Sigmoid colon (tissue), 7 donors: ENCODE measurements around the gene LEAP2. TPM values are rescaled to one million over a fixed set of nuclear protein-coding genes. Genes with fewer than 3 reads are reported as not detected.

Source experiments
- DNase-seq: peaks from one replicate; pipeline ENCODE4 v3.0.0-alpha.2; 2019
- H3K27ac ChIP-seq, 4 donors: fragments of 200-600 bp; sonication (generic); one replicate each; pipeline ENCODE4 v1.5.1; 2016 to 2019; ENCODE audit warnings: mild to moderate bottlenecking in 1 of 4
- H3K27me3 ChIP-seq, 3 donors: fragments of 200-600 bp; sonication (generic); one replicate each; pipeline ENCODE4 v1.5.1; 2019; ENCODE audit warnings: mild to moderate bottlenecking in 1 of 3
- H3K36me3 ChIP-seq, 4 donors: fragments of 200-600 bp; sonication (generic); one replicate each; pipeline ENCODE4 v1.5.1; 2016 to 2019
- H3K4me1 ChIP-seq, 4 donors: fragments of 200-600 bp; sonication (generic); one replicate each; pipeline ENCODE4 v1.5.1; 2017 to 2019
- H3K4me3 ChIP-seq, 4 donors: fragments of 200-600 bp; sonication (generic); one replicate each; pipeline ENCODE4 v1.5.1; 2017 to 2019; ENCODE audit warnings: mild to moderate bottlenecking in 2 of 4, moderate library complexity in 1 of 4
- H3K9me3 ChIP-seq, 4 donors: fragments of 200-600 bp in 3 of 4; sonication (generic) in 3 of 4; one replicate each; pipeline versions ENCODE4 v1.5.1 to v1.6.1; 2013 to 2019
- CTCF ChIP-seq, 4 experiments: fragments of 450-650 bp in 3 of 4; fragments of 200-600 bp in 1 of 4; IDR thresholded peaks; one replicate each; pipeline ENCODE4 v1.5.1; 2016 to 2019; ENCODE audit warnings: antibody characterized with exemption in 4 of 4, mild to moderate bottlenecking in 3 of 4, moderate library complexity in 2 of 4
- EP300 ChIP-seq, 4 donors: sonication (generic); formaldehyde crosslinking; IDR thresholded peaks; one replicate each; pipeline ENCODE4 v1.6.1; 2017; ENCODE audit warnings: antibody characterized with exemption in 4 of 4
- POLR2A ChIP-seq, 2 donors: fragments of 450-650 bp; IDR thresholded peaks; one replicate each; pipeline ENCODE4 v1.6.1; 2016; ENCODE audit warnings: antibody characterized with exemption in 2 of 2, mild to moderate bottlenecking in 2 of 2, moderate library complexity in 2 of 2
- POLR2AphosphoS5 ChIP-seq, 4 donors: sonication (generic); formaldehyde crosslinking; IDR thresholded peaks; one replicate each; pipeline ENCODE4 v1.6.1; 2017; ENCODE audit warnings: antibody characterized with exemption in 4 of 4
- WGBS, 2 donors: extraction: QIAGEN DNeasy Blood & Tissue Kit; methylation state at CpG; one replicate each; pipeline ENCODE4 v1.1.7; 2013; 5-methylcytosine and 5-hydroxymethylcytosine counted together
- intact Hi-C: fragments of 100-400 bp; cut with DNase I; formaldehyde crosslinking; loops from one replicate; pipeline ENCODE4 v1.15.1; 2023
- polyA plus RNA-seq, 3 donors: library from polyadenylated mRNA; stranded (reverse); fragments of 200-250 nt; gene quantifications; one replicate each; pipeline ENCODE4 v1.2.3, GENCODE V29; 2013
- total RNA-seq, 4 donors: library from RNA; depleted of rRNA; stranded (reverse); fragments of >200 nt; gene quantifications; one replicate each; pipeline ENCODE4 v1.1.0, GENCODE V29; 2016
- donor health status: healthy with polysubstance abuse.
- donor health status: Bipolar disorder and iron deficiency.
- donor health status: healthy.

The LEAP2 gene
- total and polyA plus RNA-seq, 7 donors: 0.36 to 1.7 (median 0.99) TPM

GRCh38 chr5:132830436-132831094 lies 42.9 kb upstream of the LEAP2 start, which contains the start of gene SHROOM1:
Gene SHROOM1, minus strand, starts transcription at chr5:132830647. Its CDS starts 4,507 bp downstream, at chr5:132826140.
- TF ChIP-seq POLR2A (IDR thresholded peaks at IDR 0.05) (peak in 1 of 2 donors; percentile 26), EP300 (IDR thresholded peaks at IDR 0.05) (no peak), CTCF (IDR thresholded peaks at IDR 0.05) (no peak), POLR2AphosphoS5 (IDR thresholded peaks at IDR 0.05) (peak in 2 of 4 donors; percentile 11 to 19)
- H3K4me3 ChIP-seq: peak within 1 kb of the TSS; percentile 39 to 76 (median 60)
- no peaks in the 10 kb centered on the region for H3K36me3 ChIP-seq
- peaks cover 0 to 13% (median 10%) of the 10 kb centered on the region in 4 donors for H3K4me1 ChIP-seq
- DNase-seq: no peak
- H3K27ac ChIP-seq: peak within 1 kb of the TSS; percentile 66 to 81 (median 74)
- no peaks in the 10 kb centered on the region for H3K9me3 ChIP-seq
- 1 to 6% methylated on average over 78 of the region's 78 CpGs for WGBS, 2 donors
- intact Hi-C loops: loop anchor here (2.0 to 5.0 kb wide), 2 partner anchors 36 to 222 kb away; partner anchors contain the start of genes GDF9, HSPA4 and UQCRQ
- peaks cover 0 to 9% (median 7%) of the 10 kb centered on the region in 3 donors for H3K27me3 ChIP-seq

- Histone ChIP-seq H3K4me1 (peaks cover 0 to 13% (median 7%) of the 10 kb centered on the region in 4 donors), H3K27me3 (peaks cover 0 to 2% (median 0%) of the 10 kb centered on the region in 3 donors), H3K27ac (peak overlapping the region; percentile 66 to 81 (median 74)), H3K9me3 (no peaks in the 10 kb centered on the region), H3K4me3 (peak overlapping the region; percentile 39 to 76 (median 60)), H3K36me3 (no peaks in the 10 kb centered on the region)
- no peak for DNase-seq
- intact Hi-C loops: loop anchor here (2.0 to 5.0 kb wide), 2 partner anchors 36 to 221 kb away; partner anchors contain the start of genes GDF9, HSPA4 and UQCRQ
- no peak for TF ChIP-seq POLR2A (IDR thresholded peaks at IDR 0.05)
- TF ChIP-seq POLR2AphosphoS5 (IDR thresholded peaks at IDR 0.05): no peak
- TF ChIP-seq EP300 (IDR thresholded peaks at IDR 0.05): no peak
- TF ChIP-seq CTCF (IDR thresholded peaks at IDR 0.05): no peak
- WGBS, 2 donors: 53 to 88% methylated on average over 15 of the region's 15 CpGs
Measured at GRCh38 chr5:132831095-132831860, 42.2 kb upstream of the LEAP2 start.

GRCh38 chr5:132832612-132833011 lies 40.9 kb upstream of the LEAP2 start:
- Histone ChIP-seq H3K36me3 (no peaks in the 10 kb centered on the region), H3K9me3 (no peaks in the 10 kb centered on the region), H3K4me1 (peaks cover 0 to 13% (median 7%) of the 10 kb centered on the region in 4 donors), H3K4me3 (no peak overlapping the region), H3K27ac (no peak overlapping the region), H3K27me3 (no peaks in the 10 kb centered on the region)
- intact Hi-C loops: loop anchor here (5.0 kb wide), 1 partner anchor 220 kb away; the partner anchor contains the start of gene HSPA4
- no peak for TF ChIP-seq POLR2AphosphoS5 (IDR thresholded peaks at IDR 0.05)
- TF ChIP-seq POLR2A (IDR thresholded peaks at IDR 0.05): no peak
- no peak for TF ChIP-seq EP300 (IDR thresholded peaks at IDR 0.05)
- TF ChIP-seq CTCF (IDR thresholded peaks at IDR 0.05): no peak
- DNase-seq: no peak
- WGBS, 2 donors: 93 to 96% methylated on average over 5 of the region's 5 CpGs

- intact Hi-C loops: loop anchor here (5.0 kb wide), 1 partner anchor 218 kb away; the partner anchor contains the start of gene HSPA4
- no peak overlapping the region for H3K27ac ChIP-seq
- no peak for TF ChIP-seq EP300 (IDR thresholded peaks at IDR 0.05)
- TF ChIP-seq POLR2A (IDR thresholded peaks at IDR 0.05): no peak
- TF ChIP-seq POLR2AphosphoS5 (IDR thresholded peaks at IDR 0.05): no peak
- TF ChIP-seq CTCF (IDR thresholded peaks at IDR 0.05): no peak
- no peaks in the 10 kb centered on the region for H3K27me3 ChIP-seq
- DNase-seq: no peak
- peaks cover 0 to 13% (median 7%) of the 10 kb centered on the region in 4 donors for H3K4me1 ChIP-seq
- H3K9me3 ChIP-seq: no peaks in the 10 kb centered on the region
- no peak overlapping the region for H3K4me3 ChIP-seq
- 97 to 98% methylated on average over 3 of the region's 3 CpGs for WGBS, 2 donors
- H3K36me3 ChIP-seq: no peaks in the 10 kb centered on the region
Measured at GRCh38 chr5:132834057-132834456, 39.4 kb upstream of the LEAP2 start.
